IMR-90 (cell line): Measurements from ENCODE around the gene PTPRN2. TPM values are rescaled to one million over a fixed set of nuclear protein-coding genes. Genes with fewer than 3 reads are reported as not detected.

Experiments
- ATAC-seq: fragments of 200-7000 bp; cut with Tn5 transposase; 2 replicates; pipeline ENCODE4 v1.9.1; 2020; ENCODE audit warnings: low read depth, mild to moderate bottlenecking, moderate library complexity
- BruUV-seq: library from RNA; stranded (reverse); fragments of 400-500 nt; replicated peaks from 2 replicates; lab custom pipeline; 2021; lab: Mats Ljungman, UMichigan
- CTCF ChIA-PET: fragments of 300-600 bp; formaldehyde crosslinking; extraction: SDS; loops from one replicate; lab custom pipeline; 2021; ENCODE audit warnings: antibody characterized with exemption; lab: Yijun Ruan, JAX
- POLR2A ChIA-PET: fragments of 300-600 bp; sonication (Branson Sonifier 250); formaldehyde crosslinking; loops from one replicate; lab custom pipeline; 2022; ENCODE audit warnings: antibody characterized with exemption; ENCODE audit not compliant: unreplicated experiment; lab: Charles Lee
- DNase-seq: peaks from one replicate; pipeline ENCODE4 v3.0.0; 2013
- H2AFZ ChIP-seq: replicated peaks from 2 replicates; pipeline ENCODE3; 2013; ENCODE audit warnings: low read length, mild to moderate bottlenecking; ENCODE audit not compliant: poor library complexity
- H2AK5ac ChIP-seq: 2 replicates; pipeline ENCODE4 v1.6.1; 2013; ENCODE audit warnings: low read depth, low read length, inconsistent platforms
- H2AK9ac ChIP-seq: replicated peaks from 2 replicates; pipeline ENCODE3; 2013; ENCODE audit warnings: mild to moderate bottlenecking, low read depth, low read length, moderate library complexity; ENCODE audit not compliant: poor library complexity
- H2BK120ac ChIP-seq: 2 replicates; pipeline ENCODE4 v1.6.1; 2013; ENCODE audit warnings: low read depth, low read length, inconsistent platforms
- H2BK15ac ChIP-seq: 3 replicates; pipeline ENCODE4 v1.6.1; 2013; ENCODE audit warnings: low read depth, low read length, inconsistent platforms
- H2BK20ac ChIP-seq: 2 replicates; pipeline ENCODE4 v1.6.1; 2013; ENCODE audit warnings: low read depth, mild to moderate bottlenecking, inconsistent platforms, low read length, moderate library complexity
- H2BK5ac ChIP-seq: 2 replicates; pipeline ENCODE4 v1.6.1; 2013; ENCODE audit warnings: mild to moderate bottlenecking, low read depth, low read length, inconsistent platforms; ENCODE audit not compliant: poor library complexity, severe bottlenecking
- H3K14ac ChIP-seq: replicated peaks from 2 replicates; pipeline ENCODE4 v1.6.1; 2013; ENCODE audit warnings: low read depth, low read length, inconsistent platforms
- H3K18ac ChIP-seq: 2 replicates; pipeline ENCODE4 v1.6.1; 2013; ENCODE audit warnings: low read depth, low read length, control low read depth
- H3K23ac ChIP-seq: 2 replicates; pipeline ENCODE4 v1.6.1; 2013; ENCODE audit warnings: low read depth, low read length, inconsistent platforms
- H3K27ac ChIP-seq: 2 replicates; pipeline ENCODE4 v1.5.1; 2013; ENCODE audit warnings: mild to moderate bottlenecking, control low read depth, low read length; ENCODE audit not compliant: insufficient read depth
- H3K27me3 ChIP-seq: 2 replicates; pipeline ENCODE4 v1.6.1; 2013; ENCODE audit warnings: low read length; ENCODE audit not compliant: control insufficient read depth, insufficient read depth
- H3K36me3 ChIP-seq: 2 replicates; pipeline ENCODE4 v1.6.1; 2013; ENCODE audit warnings: low read length, mixed read lengths; ENCODE audit not compliant: control insufficient read depth, insufficient read depth
- H3K4ac ChIP-seq: 2 replicates; pipeline ENCODE4 v1.6.1; 2013; ENCODE audit warnings: low read depth, low read length, inconsistent platforms
- H3K4me1 ChIP-seq: 2 replicates; pipeline ENCODE4 v1.6.1; 2013; ENCODE audit warnings: low read length, mixed read lengths; ENCODE audit not compliant: control insufficient read depth, insufficient read depth
- H3K4me2 ChIP-seq: 2 replicates; pipeline ENCODE4 v1.6.1; 2013; ENCODE audit warnings: low read depth, mild to moderate bottlenecking, control low read depth, low read length, moderate library complexity
- H3K4me3 ChIP-seq: 2 replicates; pipeline ENCODE4 v1.5.1; 2013; ENCODE audit warnings: low read depth, mild to moderate bottlenecking, control low read depth, low read length, moderate library complexity; ENCODE audit not compliant: insufficient read depth
- H3K56ac ChIP-seq: 2 replicates; pipeline ENCODE4 v1.6.1; 2013; ENCODE audit warnings: low read length, inconsistent platforms; ENCODE audit not compliant: insufficient read depth; ENCODE audit errors: extremely low read depth
- H3K79me1 ChIP-seq, 2 experiments: 2 replicates each; pipeline ENCODE4 v1.6.1; 2013; ENCODE audit warnings: low read length in 2 of 2, inconsistent platforms in 1 of 2, low read depth in 1 of 2
- H3K9ac ChIP-seq: 2 replicates; pipeline ENCODE4 v1.6.1; 2013; ENCODE audit warnings: low read depth, low read length, control low read depth
- H3K9me1 ChIP-seq: 2 replicates; pipeline ENCODE4 v1.6.1; 2013; ENCODE audit warnings: low read length, inconsistent platforms; ENCODE audit not compliant: insufficient read depth
- H3K9me3 ChIP-seq: 2 replicates; pipeline ENCODE4 v1.6.1; 2013; ENCODE audit warnings: low read length; ENCODE audit not compliant: control insufficient read depth, insufficient read depth
- H4K20me1 ChIP-seq: 2 replicates; pipeline ENCODE4 v1.6.1; 2013; ENCODE audit warnings: low read length, inconsistent platforms; ENCODE audit not compliant: insufficient read depth
- H4K5ac ChIP-seq: 2 replicates; pipeline ENCODE4 v1.6.1; 2013; ENCODE audit warnings: mild to moderate bottlenecking, low read depth, low read length, control low read depth
- H4K8ac ChIP-seq, 2 experiments: 2 replicates each; pipeline ENCODE4 v1.6.1; 2013; ENCODE audit warnings: low read depth in 2 of 2, low read length in 2 of 2, control low read depth in 1 of 2, inconsistent platforms in 1 of 2
- H4K91ac ChIP-seq: 2 replicates; pipeline ENCODE4 v1.6.1; 2013; ENCODE audit warnings: low read depth, low read length, inconsistent platforms; ENCODE audit not compliant: insufficient read depth
- BHLHE40 ChIP-seq: fragments of 150-350 bp; IDR thresholded peaks from 2 replicates; pipeline ENCODE4 v1.6.1; 2016; ENCODE audit warnings: mild to moderate bottlenecking, low read depth, low read length
- RAD21 ChIP-seq: IDR thresholded peaks from 2 replicates; pipeline ENCODE4 v1.6.1; 2012; ENCODE audit warnings: low read length, improper control_type of control experiment
- RCOR1 ChIP-seq: IDR thresholded peaks from 2 replicates; pipeline ENCODE4 v1.6.1; 2012; ENCODE audit warnings: mild to moderate bottlenecking, low read length, improper control_type of control experiment; ENCODE audit not compliant: insufficient replicate concordance
- RFX5 ChIP-seq: IDR thresholded peaks from 2 replicates; pipeline ENCODE4 v1.8.0; 2012; ENCODE audit warnings: low read depth, mild to moderate bottlenecking, low read length, moderate library complexity
- WGBS, 2 experiments: methylation state at CpG; one replicate each; pipeline versions ENCODE4 v1.1.5 to v1.1.7; 2013; ENCODE audit warnings: missing lambda C conversion rate in 2 of 2; ENCODE audit not compliant: insufficient read length in 1 of 2; ENCODE audit errors: extremely low coverage in 2 of 2; 5-methylcytosine and 5-hydroxymethylcytosine counted together
- dilution Hi-C: fragments of 300-500 bp; cut with HindIII; formaldehyde crosslinking; loops from one replicate; pipeline ENCODE4 v1.14.3; 2018; ENCODE audit warnings: low sequenced_read_pairs; ENCODE audit not compliant: unreplicated experiment
- in situ Hi-C: fragments of 300-500 bp; cut with MboI; formaldehyde crosslinking; loops from 3 replicates; pipeline ENCODE4 v1.14.3; 2019; ENCODE audit warnings: low sequenced_read_pairs, inconsistent platforms, mixed read lengths
- intact Hi-C: fragments of 100-400 bp; cut with micrococcal nuclease; formaldehyde crosslinking; loops from 2 replicates; pipeline ENCODE4 v1.10.0; 2022
- polyA plus RNA-seq, 3 experiments: library from polyadenylated mRNA; depleted of rRNA; stranded (reverse); fragments of >200 nt; gene quantifications; 2 replicates each; pipeline ENCODE4 v1.2.3, GENCODE V29; 2012; ENCODE audit warnings: low replicate concordance in 1 of 3
- total RNA-seq: library from RNA; depleted of rRNA; stranded (reverse); fragments of >200 nt; gene quantifications from 2 replicates; pipeline ENCODE4 v1.2.3, GENCODE V29; 2012
- TF ChIP-seq, protein P1 (sequence below): fragments of 150-350 bp; IDR thresholded peaks from 2 replicates; pipeline ENCODE4 v1.6.1; 2017; ENCODE audit warnings: mild to moderate bottlenecking, antibody characterized with exemption, low read length, low read depth
- TF ChIP-seq, protein P2 (sequence below): conservative IDR thresholded peaks from 2 replicates; pipeline ENCODE4 v1.5.1; 2012; ENCODE audit warnings: mild to moderate bottlenecking, low read depth, low read length, improper control_type of control experiment

Gene PTPRN2
- total and polyA plus RNA-seq, 2 of the 4 experiments (the other 2 are of a cell fraction), result 0.03 TPM; not detected in 1

DNA sequence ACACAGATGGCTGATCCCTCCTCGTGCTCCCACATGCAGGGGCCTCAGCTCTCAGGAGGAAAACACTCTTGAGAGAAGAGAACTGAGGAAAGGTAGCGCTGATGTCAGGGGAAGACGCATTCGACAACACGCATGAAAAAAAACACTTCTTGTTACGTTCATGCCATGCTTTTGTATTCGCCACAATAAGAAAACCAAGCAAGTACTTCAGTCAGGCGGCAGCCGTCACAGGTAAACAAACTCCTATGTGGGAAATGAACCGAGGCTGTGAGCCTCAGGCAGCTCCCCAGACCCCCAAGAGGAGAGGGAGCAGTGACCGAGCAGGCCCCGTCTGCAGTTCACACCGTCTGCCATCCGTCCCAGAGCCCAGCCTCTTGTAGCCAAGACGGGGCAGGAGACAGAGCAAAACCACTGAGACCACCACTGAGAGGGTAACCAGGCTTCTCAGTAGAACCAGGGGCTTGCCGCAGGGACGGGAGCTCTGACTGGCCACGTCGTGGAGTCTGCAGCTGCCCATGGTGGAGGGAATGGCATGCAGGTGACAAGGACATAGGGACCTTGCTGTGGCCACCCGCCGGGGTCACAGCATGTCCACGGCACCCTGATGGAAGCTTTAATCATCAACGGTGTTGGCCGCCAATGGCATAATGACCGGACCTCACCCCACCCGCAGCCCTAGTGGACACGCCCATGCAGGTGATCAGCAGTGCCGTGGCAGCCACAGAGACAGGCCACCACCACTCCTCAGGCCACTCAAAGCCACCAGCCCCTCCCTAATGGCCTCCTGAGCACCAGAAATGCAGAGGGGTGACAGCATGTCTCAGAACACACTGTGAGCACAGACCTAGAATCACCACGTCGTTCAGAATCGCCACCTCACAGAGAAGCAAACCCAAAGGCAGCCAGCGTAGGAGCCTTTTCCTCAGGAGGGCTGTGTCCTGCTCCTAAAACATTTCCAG, 304.3 kb downstream of the PTPRN2 start (continued):
- TF ChIP-seq RFX5, result no peak

DNA sequence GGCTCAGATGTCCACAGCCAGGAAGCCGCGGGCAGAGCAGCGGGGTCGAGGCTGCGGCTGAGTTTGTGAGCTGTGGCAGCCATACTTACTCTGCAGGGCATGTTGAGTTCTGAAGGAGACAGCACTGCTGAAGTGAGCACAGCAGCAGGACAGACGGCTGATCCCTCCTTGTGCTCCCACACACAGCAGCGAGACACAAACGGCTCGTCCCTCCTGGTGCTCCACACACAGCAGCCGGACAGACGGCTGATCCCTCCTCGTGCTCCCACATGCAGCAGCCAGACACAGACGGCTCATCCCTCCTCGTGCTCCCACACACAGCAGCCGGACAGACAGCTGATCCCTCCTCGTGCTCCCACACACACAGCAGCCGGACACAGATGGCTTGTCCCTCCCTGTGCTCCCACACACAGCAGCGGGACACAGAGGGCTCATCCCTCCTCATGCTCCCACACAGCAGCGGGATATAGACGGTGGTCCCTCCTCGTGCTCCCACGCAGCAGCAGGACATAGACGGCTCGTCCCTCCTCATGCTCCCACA, 305.1 kb downstream of the PTPRN2 start:
- Histone ChIP-seq H4K91ac (no peak overlapping the region), H3K9me3 (peaks cover 55% of the 10 kb centered on the region), H3K4me2 (no peak overlapping the region), H3K9ac (no peak overlapping the region), H3K36me3 (no peaks in the 10 kb centered on the region), H3K27ac (no peak overlapping the region), H4K5ac (no peak overlapping the region), H3K56ac (no peak overlapping the region), H3K18ac (no peak overlapping the region), H3K4me1 (no peaks in the 10 kb centered on the region), H2AK5ac (no peak overlapping the region), H4K8ac (no peak overlapping the region), H3K9me1 (no peaks in the 10 kb centered on the region), H2BK15ac (no peak overlapping the region), H2AFZ (no peak overlapping the region), H4K20me1 (no peaks in the 10 kb centered on the region), H2BK120ac (no peak overlapping the region), H2BK5ac (no peak overlapping the region), H3K27me3 (no peaks in the 10 kb centered on the region), H3K14ac (no peak overlapping the region), H3K79me1 (no peaks in the 10 kb centered on the region), H3K4me3 (no peak overlapping the region), H2AK9ac (no peak overlapping the region), H3K4ac (no peak overlapping the region), H2BK20ac (no peak overlapping the region), H3K23ac (no peak overlapping the region)
- TF ChIP-seq RAD21, result no peak
- TF ChIP-seq BHLHE40, result no peak
- TF ChIP-seq, protein P1, sequence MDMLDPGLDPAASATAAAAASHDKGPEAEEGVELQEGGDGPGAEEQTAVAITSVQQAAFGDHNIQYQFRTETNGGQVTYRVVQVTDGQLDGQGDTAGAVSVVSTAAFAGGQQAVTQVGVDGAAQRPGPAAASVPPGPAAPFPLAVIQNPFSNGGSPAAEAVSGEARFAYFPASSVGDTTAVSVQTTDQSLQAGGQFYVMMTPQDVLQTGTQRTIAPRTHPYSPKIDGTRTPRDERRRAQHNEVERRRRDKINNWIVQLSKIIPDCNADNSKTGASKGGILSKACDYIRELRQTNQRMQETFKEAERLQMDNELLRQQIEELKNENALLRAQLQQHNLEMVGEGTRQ, result no peak
- TF ChIP-seq, protein P2, sequence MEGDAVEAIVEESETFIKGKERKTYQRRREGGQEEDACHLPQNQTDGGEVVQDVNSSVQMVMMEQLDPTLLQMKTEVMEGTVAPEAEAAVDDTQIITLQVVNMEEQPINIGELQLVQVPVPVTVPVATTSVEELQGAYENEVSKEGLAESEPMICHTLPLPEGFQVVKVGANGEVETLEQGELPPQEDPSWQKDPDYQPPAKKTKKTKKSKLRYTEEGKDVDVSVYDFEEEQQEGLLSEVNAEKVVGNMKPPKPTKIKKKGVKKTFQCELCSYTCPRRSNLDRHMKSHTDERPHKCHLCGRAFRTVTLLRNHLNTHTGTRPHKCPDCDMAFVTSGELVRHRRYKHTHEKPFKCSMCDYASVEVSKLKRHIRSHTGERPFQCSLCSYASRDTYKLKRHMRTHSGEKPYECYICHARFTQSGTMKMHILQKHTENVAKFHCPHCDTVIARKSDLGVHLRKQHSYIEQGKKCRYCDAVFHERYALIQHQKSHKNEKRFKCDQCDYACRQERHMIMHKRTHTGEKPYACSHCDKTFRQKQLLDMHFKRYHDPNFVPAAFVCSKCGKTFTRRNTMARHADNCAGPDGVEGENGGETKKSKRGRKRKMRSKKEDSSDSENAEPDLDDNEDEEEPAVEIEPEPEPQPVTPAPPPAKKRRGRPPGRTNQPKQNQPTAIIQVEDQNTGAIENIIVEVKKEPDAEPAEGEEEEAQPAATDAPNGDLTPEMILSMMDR, result no peak
- no peak for TF ChIP-seq RCOR1
- DNase-seq (no peak), ATAC-seq (no peak)
- ChIA-PET POLR2A (no interaction called here), CTCF (no interaction called here)
- 65% methylated on average over 13 of the region's 24 CpGs; no CpG with 5 or more reads in 1 of the 2 experiments for WGBS, 2 experiments
- in situ Hi-C loops (no loop called here), intact Hi-C loops (no loop called here), dilution Hi-C loops (no loop called here)
- no TSS peak for BruUV-seq
